GM20000 (cell line): Measurements from ENCODE around the gene SLC39A11.

ENCODE experiments used
- DNase-seq: peaks from one replicate; pipeline ENCODE4 v3.0.0; 2012; ENCODE audit warnings: low spot score
- TF ChIP-seq, protein P1 (sequence below): IDR thresholded peaks from 2 replicates; pipeline ENCODE4 v1.5.1; 2012; ENCODE audit warnings: mild to moderate bottlenecking, control low read depth; ENCODE audit errors: extremely low read depth, missing control alignments

SLC39A11 gene

GRCh38 chr17:72730077-72730476 lies 362.4 kb downstream of the SLC39A11 start:
- TF ChIP-seq, protein P1, sequence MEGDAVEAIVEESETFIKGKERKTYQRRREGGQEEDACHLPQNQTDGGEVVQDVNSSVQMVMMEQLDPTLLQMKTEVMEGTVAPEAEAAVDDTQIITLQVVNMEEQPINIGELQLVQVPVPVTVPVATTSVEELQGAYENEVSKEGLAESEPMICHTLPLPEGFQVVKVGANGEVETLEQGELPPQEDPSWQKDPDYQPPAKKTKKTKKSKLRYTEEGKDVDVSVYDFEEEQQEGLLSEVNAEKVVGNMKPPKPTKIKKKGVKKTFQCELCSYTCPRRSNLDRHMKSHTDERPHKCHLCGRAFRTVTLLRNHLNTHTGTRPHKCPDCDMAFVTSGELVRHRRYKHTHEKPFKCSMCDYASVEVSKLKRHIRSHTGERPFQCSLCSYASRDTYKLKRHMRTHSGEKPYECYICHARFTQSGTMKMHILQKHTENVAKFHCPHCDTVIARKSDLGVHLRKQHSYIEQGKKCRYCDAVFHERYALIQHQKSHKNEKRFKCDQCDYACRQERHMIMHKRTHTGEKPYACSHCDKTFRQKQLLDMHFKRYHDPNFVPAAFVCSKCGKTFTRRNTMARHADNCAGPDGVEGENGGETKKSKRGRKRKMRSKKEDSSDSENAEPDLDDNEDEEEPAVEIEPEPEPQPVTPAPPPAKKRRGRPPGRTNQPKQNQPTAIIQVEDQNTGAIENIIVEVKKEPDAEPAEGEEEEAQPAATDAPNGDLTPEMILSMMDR = no peak
- DNase-seq = no peak

GRCh38 chr17:72726936-72727335 lies 365.6 kb downstream of the SLC39A11 start:
- DNase-seq = peak; percentile 78

GRCh38 chr17:72725433-72726068 lies 366.9 kb downstream of the SLC39A11 start:
- peak; percentile 47 for DNase-seq
- TF ChIP-seq, protein P1 = peak; percentile 70

More at GRCh38 chr17:72726936-72727335, 365.6 kb downstream of the SLC39A11 start:
- TF ChIP-seq, protein P1 = no peak

- DNase-seq = no peak
- TF ChIP-seq, protein P1 = no peak
Observed at GRCh38 chr17:72724267-72724666, 368.2 kb downstream of the SLC39A11 start.

- TF ChIP-seq, protein P1 = no peak
- no peak for DNase-seq
Observed at GRCh38 chr17:72723711-72724110, 368.8 kb downstream of the SLC39A11 start.

GRCh38 chr17:72720494-72720825 lies 372.0 kb downstream of the SLC39A11 start:
- DNase-seq = no peak
- TF ChIP-seq, protein P1 = no peak

DNA sequence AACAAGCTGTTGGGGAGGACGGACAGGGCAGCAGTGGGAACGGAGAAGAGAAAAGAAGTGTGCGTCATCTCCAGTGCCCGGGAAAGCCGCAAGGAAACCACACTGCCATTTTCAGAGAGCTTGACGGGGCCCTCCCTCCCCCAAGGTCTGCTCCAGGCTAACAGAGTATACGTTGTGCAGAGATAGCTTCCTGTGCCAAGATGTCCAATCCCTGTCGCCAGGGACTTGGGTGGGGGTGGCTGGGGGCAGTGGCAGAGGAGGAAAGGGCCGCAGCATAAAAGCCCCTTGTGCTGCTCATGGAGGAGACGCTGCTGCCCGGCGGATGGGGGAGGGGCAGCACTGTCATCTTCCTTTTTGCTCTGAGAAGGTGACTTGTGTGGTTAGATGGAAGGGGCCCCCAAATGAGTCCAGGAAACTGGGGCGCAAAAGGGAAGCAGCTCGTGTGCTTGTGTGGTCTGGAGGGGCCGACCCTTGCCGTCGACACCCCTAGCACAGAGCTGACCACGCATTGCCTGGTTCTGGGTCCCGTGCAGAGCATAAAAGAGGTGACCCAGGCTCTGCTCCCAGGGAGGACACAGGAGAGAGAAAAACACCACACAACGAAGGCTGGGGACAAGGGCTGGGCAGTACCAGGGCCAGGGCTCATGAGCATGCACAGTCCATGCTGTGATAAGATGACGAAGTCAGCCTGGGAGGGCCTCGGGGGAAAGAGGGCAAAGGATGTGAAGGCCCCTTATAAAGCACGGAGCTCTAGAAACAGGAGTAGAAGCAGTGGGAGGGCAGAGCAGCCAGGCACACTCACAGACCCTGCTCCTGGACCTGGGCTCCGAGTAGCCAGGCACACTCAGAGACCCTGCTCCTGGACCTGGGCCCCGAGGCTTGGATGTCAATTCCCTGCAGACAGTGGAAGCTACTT lies 372.7 kb downstream of the SLC39A11 start:
- no peak for DNase-seq
- TF ChIP-seq, protein P1 = no peak
